Astrocyte (in vitro differentiated cells and primary cell): ENCODE data around the gene FICD. TPM values are rescaled to one million over a fixed set of nuclear protein-coding genes. Genes with fewer than 3 reads are reported as not detected.

Experiments used
- DNase-seq: peaks from one replicate; pipeline ENCODE4 v3.0.0-alpha.2; 2010; ENCODE audit warnings: low read depth
- FAIRE-seq: peaks from 2 replicates; lab custom pipeline; 2011; peaks lifted over from hg19 to GRCh38; lab: Jason Lieb, UNC
- H2AFZ ChIP-seq: 2 replicates; pipeline ENCODE4 v1.6.0; 2012; ENCODE audit warnings: low read depth, low read length, inconsistent platforms
- H3K27ac ChIP-seq: 2 replicates; pipeline ENCODE4 v1.5.1; 2011; ENCODE audit warnings: low read depth, low read length, inconsistent platforms
- H3K27me3 ChIP-seq: 2 replicates; pipeline ENCODE4 v1.6.0; 2011; ENCODE audit warnings: low read length, inconsistent platforms; ENCODE audit not compliant: insufficient read depth
- H3K36me3 ChIP-seq: 2 replicates; pipeline ENCODE4 v1.5.1; 2011; ENCODE audit warnings: low read length, inconsistent platforms; ENCODE audit not compliant: insufficient read depth
- H3K4me1 ChIP-seq: 2 replicates; pipeline ENCODE4 v1.5.1; 2011; ENCODE audit warnings: low read length, inconsistent platforms; ENCODE audit not compliant: insufficient read depth
- H3K4me2 ChIP-seq: 2 replicates; pipeline ENCODE4 v1.6.0; 2012; ENCODE audit warnings: low read length, inconsistent platforms
- H3K4me3 ChIP-seq: 2 replicates; pipeline ENCODE4 v1.5.1; 2011; ENCODE audit warnings: low read depth, mild to moderate bottlenecking, low read length, inconsistent platforms; ENCODE audit not compliant: insufficient read depth
- H3K79me2 ChIP-seq: 2 replicates; pipeline ENCODE4 v1.6.0; 2012; ENCODE audit warnings: mild to moderate bottlenecking, low read length, inconsistent platforms; ENCODE audit not compliant: insufficient read depth
- H3K9ac ChIP-seq: 2 replicates; pipeline ENCODE4 v1.6.0; 2012; ENCODE audit warnings: mild to moderate bottlenecking, low read length, inconsistent platforms
- H3K9me3 ChIP-seq: 2 replicates; pipeline ENCODE4 v1.5.1; 2012; ENCODE audit warnings: low read depth, mild to moderate bottlenecking, low read length, inconsistent platforms; ENCODE audit not compliant: insufficient read depth
- H4K20me1 ChIP-seq: 2 replicates; pipeline ENCODE4 v1.6.0; 2012; ENCODE audit warnings: low read length, inconsistent platforms; ENCODE audit not compliant: insufficient read depth
- H3K27ac Mint-ChIP-seq: one replicate; pipeline ENCODE4 v1.8.0; 2021; ENCODE audit warnings: mild to moderate bottlenecking, mixed read lengths; ENCODE audit not compliant: unreplicated experiment
- H3K27me3 Mint-ChIP-seq: one replicate; pipeline ENCODE4 v1.8.0; 2021; ENCODE audit warnings: low read depth, mixed read lengths; ENCODE audit not compliant: unreplicated experiment
- H3K36me3 Mint-ChIP-seq: one replicate; pipeline ENCODE4 v1.8.0; 2021; ENCODE audit warnings: low read depth, mixed read lengths; ENCODE audit not compliant: unreplicated experiment
- H3K4me1 Mint-ChIP-seq: one replicate; pipeline ENCODE4 v1.8.0; 2021; ENCODE audit warnings: low read depth, mixed read lengths; ENCODE audit not compliant: unreplicated experiment
- H3K4me3 Mint-ChIP-seq: one replicate; pipeline ENCODE4 v1.8.0; 2021; ENCODE audit warnings: mild to moderate bottlenecking, moderate library complexity, mixed read lengths; ENCODE audit not compliant: unreplicated experiment
- H3K9me3 Mint-ChIP-seq: one replicate; pipeline ENCODE4 v1.8.0; 2021; ENCODE audit warnings: mild to moderate bottlenecking, mixed read lengths; ENCODE audit not compliant: unreplicated experiment
- EZH2 ChIP-seq: IDR thresholded peaks from 2 replicates; pipeline ENCODE4 v1.6.1; 2012; ENCODE audit warnings: mild to moderate bottlenecking, low read length, inconsistent platforms; ENCODE audit not compliant: insufficient read depth
- total RNA-seq: library from RNA; stranded (reverse); gene quantifications from 2 replicates; pipeline ENCODE4 v1.2.1, GENCODE V29; 2021
- TF ChIP-seq, protein P1 (sequence below): IDR thresholded peaks from 2 replicates; pipeline ENCODE4 v1.5.1; 2011; ENCODE audit warnings: low read depth, mild to moderate bottlenecking, inconsistent platforms, low read length, moderate library complexity; ENCODE audit not compliant: insufficient read depth

The FICD gene
- total RNA-seq, 1 donor from 2014 or later, result 3.5 TPM

DNA sequence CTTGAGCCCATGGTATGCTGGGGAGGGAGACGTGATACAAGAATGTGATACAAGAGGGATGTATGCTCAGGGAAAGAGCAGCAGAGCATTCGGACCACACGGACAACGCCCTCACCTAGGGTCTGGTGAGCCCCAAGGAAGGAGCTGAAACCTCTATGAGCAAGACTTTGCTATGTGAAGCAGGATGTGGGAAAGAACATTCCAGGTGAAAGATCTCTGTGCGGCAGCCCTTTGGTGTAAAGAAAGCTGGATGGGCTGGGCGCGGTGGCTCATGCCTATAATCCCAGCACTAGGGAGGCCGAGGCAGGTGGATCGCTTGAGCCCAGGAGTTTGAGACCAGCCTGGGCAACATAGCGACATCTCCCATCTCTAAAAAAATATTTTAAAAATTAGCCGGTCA lies 16.9 kb upstream of the FICD start:
- Histone ChIP-seq H3K9me3 (peaks cover 4% of the 10 kb centered on the region), H3K4me1 (no peaks in the 10 kb centered on the region), H3K9ac (no peak overlapping the region), H3K27ac (no peak overlapping the region), H2AFZ (no peak overlapping the region), H3K4me2 (no peak overlapping the region), H4K20me1 (no peaks in the 10 kb centered on the region), H3K79me2 (no peaks in the 10 kb centered on the region), H3K36me3 (no peaks in the 10 kb centered on the region), H3K27me3 (no peaks in the 10 kb centered on the region), H3K4me3 (no peak overlapping the region)
- TF ChIP-seq, protein P1, sequence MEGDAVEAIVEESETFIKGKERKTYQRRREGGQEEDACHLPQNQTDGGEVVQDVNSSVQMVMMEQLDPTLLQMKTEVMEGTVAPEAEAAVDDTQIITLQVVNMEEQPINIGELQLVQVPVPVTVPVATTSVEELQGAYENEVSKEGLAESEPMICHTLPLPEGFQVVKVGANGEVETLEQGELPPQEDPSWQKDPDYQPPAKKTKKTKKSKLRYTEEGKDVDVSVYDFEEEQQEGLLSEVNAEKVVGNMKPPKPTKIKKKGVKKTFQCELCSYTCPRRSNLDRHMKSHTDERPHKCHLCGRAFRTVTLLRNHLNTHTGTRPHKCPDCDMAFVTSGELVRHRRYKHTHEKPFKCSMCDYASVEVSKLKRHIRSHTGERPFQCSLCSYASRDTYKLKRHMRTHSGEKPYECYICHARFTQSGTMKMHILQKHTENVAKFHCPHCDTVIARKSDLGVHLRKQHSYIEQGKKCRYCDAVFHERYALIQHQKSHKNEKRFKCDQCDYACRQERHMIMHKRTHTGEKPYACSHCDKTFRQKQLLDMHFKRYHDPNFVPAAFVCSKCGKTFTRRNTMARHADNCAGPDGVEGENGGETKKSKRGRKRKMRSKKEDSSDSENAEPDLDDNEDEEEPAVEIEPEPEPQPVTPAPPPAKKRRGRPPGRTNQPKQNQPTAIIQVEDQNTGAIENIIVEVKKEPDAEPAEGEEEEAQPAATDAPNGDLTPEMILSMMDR, result no peak
- no peak for TF ChIP-seq EZH2
- peaks cover 37% of the 10 kb centered on the region for H3K27me3 Mint-ChIP-seq
- peaks cover 4% of the 10 kb centered on the region for H3K9me3 Mint-ChIP-seq
- no peak overlapping the region for H3K4me3 Mint-ChIP-seq
- H3K36me3 Mint-ChIP-seq, result no peaks in the 10 kb centered on the region
- no peak for FAIRE-seq
- DNase-seq, result no peak
- no peak overlapping the region for H3K27ac Mint-ChIP-seq
- H3K4me1 Mint-ChIP-seq, result no peaks in the 10 kb centered on the region

DNA sequence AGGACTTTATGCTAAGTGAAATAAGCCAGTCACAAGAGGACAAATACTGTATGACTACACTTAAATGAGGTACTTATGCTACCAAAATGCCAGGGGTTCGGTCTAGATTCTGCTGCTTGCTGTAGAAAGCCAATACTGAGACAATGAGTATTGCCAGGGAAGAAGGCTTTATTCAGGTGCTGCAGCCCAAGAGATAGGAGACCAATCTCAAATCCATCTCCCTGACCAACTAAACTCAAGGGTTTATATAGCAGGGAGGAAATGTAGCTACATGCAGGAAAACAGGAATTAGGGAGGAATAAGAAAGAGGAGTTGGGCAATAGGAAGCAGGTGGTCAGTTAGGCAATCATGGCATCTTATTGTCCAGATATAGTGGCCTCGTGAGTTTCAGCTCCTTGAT lies 12.2 kb upstream of the FICD start:
- Mint-ChIP-seq H3K36me3 (no peaks in the 10 kb centered on the region), H3K4me3 (no peak overlapping the region), H3K9me3 (peaks cover 14% of the 10 kb centered on the region), H3K4me1 (no peaks in the 10 kb centered on the region), H3K27me3 (peaks cover 10% of the 10 kb centered on the region), H3K27ac (no peak overlapping the region)
- no peak overlapping the region for H3K9ac ChIP-seq
- no peak overlapping the region for H3K27ac ChIP-seq
- TF ChIP-seq, protein P1, result no peak
- H4K20me1 ChIP-seq, result no peaks in the 10 kb centered on the region
- FAIRE-seq, result no peak
- peaks cover 7% of the 10 kb centered on the region for H3K9me3 ChIP-seq
- DNase-seq, result no peak
- no peaks in the 10 kb centered on the region for H3K27me3 ChIP-seq
- H3K79me2 ChIP-seq, result no peaks in the 10 kb centered on the region
- no peaks in the 10 kb centered on the region for H3K4me1 ChIP-seq
- H3K36me3 ChIP-seq, result no peaks in the 10 kb centered on the region
- no peak overlapping the region for H3K4me3 ChIP-seq
- no peak overlapping the region for H2AFZ ChIP-seq
- no peak overlapping the region for H3K4me2 ChIP-seq

DNA sequence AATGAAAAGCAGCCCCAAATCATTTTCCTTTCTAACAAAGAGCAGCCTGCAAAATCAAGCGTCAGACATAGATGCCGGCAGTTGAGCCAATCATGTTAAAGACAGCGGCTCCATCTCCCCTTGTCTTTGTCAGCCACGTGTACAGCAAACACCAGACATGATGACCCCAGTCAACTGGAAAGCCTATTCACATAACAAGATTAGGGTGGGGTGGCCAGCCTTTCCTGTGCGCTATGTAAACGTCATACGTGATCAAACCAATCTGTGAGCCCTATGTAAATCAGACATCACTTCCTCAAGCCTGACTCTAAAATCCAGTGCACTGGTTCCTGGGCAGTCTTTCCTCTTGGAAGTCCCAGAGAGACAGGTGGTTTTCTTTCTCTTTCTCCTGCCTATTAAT lies 9.9 kb upstream of the FICD start:
- no peaks in the 10 kb centered on the region for H3K36me3 ChIP-seq
- H2AFZ ChIP-seq, result no peak overlapping the region
- H3K36me3 Mint-ChIP-seq, result no peaks in the 10 kb centered on the region
- peaks cover 3% of the 10 kb centered on the region for H3K4me1 ChIP-seq
- H3K27me3 ChIP-seq, result no peaks in the 10 kb centered on the region
- H3K4me3 ChIP-seq, result no peak overlapping the region
- peaks cover 7% of the 10 kb centered on the region for H3K9me3 ChIP-seq
- TF ChIP-seq EZH2, result no peak
- TF ChIP-seq, protein P1, result no peak
- no peaks in the 10 kb centered on the region for H4K20me1 ChIP-seq
- peaks cover 4% of the 10 kb centered on the region for H3K27me3 Mint-ChIP-seq
- H3K9ac ChIP-seq, result no peak overlapping the region
- no peak overlapping the region for H3K27ac ChIP-seq
- DNase-seq, result no peak
- no peaks in the 10 kb centered on the region for H3K79me2 ChIP-seq
- no peak overlapping the region for H3K4me3 Mint-ChIP-seq
- H3K9me3 Mint-ChIP-seq, result peaks cover 14% of the 10 kb centered on the region
- H3K4me1 Mint-ChIP-seq, result no peaks in the 10 kb centered on the region
- no peak for FAIRE-seq
- no peak overlapping the region for H3K4me2 ChIP-seq
- no peak overlapping the region for H3K27ac Mint-ChIP-seq
